Activated CD4-positive, alpha-beta T cell treated with anti-CD3 and anti-CD28 coated beads for 1 hour (primary cell): ENCODE data around the gene MBD2.
"Not testable (repeated sequence)": the region's sequence is repeated elsewhere in the genome, so short reads cannot be mapped to it uniquely, and the experiment has no call there.

Source experiments
- DNase-seq: peaks from one replicate; pipeline ENCODE4 v3.0.0-alpha.2; 2020

MBD2 gene

GRCh38 chr18:54224379-54225014, at the start of gene MBD2:
Gene MBD2 (minus strand): TSS chr18:54224669. CDS start chr18:54224559, 110 bp downstream.
- peak; percentile 89 for DNase-seq

- DNase-seq, result no peak
Observed at GRCh38 chr18:54269893-54270844, 45.7 kb upstream of the MBD2 start.

GRCh38 chr18:54268751-54269150, 44.3 kb upstream of the MBD2 start:
- no peak for DNase-seq

GRCh38 chr18:54267701-54268100, 43.2 kb upstream of the MBD2 start:
- DNase-seq, result no peak

- DNase-seq, result no peak
Observed at GRCh38 chr18:54263904-54264336, 39.5 kb upstream of the MBD2 start.

GRCh38 chr18:54261894-54262293, 37.4 kb upstream of the MBD2 start:
- DNase-seq, result no peak

- no peak for DNase-seq
Observed at GRCh38 chr18:54260396-54261072, 36.1 kb upstream of the MBD2 start.

GRCh38 chr18:54257818-54258217, 33.3 kb upstream of the MBD2 start:
- not testable (repeated sequence) for DNase-seq

GRCh38 chr18:54257015-54257414, 32.5 kb upstream of the MBD2 start:
- DNase-seq, result no peak

GRCh38 chr18:54255141-54255540, 30.7 kb upstream of the MBD2 start:
- no peak for DNase-seq

GRCh38 chr18:54254265-54254758, 29.8 kb upstream of the MBD2 start:
- DNase-seq, result no peak

GRCh38 chr18:54251606-54252390, 27.3 kb upstream of the MBD2 start:
- no peak for DNase-seq

GRCh38 chr18:54250846-54251261, 26.4 kb upstream of the MBD2 start:
- DNase-seq, result no peak

GRCh38 chr18:54247511-54248175, 23.2 kb upstream of the MBD2 start:
- DNase-seq, result no peak

- no peak for DNase-seq
Observed at GRCh38 chr18:54242327-54242726, 17.9 kb upstream of the MBD2 start.

GRCh38 chr18:54241483-54241882, 17.0 kb upstream of the MBD2 start:
- DNase-seq, result no peak

GRCh38 chr18:54240629-54241107, 16.2 kb upstream of the MBD2 start:
- DNase-seq, result no peak

- DNase-seq, result no peak
Observed at GRCh38 chr18:54239601-54240000, 15.1 kb upstream of the MBD2 start.

GRCh38 chr18:54239091-54239490, 14.6 kb upstream of the MBD2 start:
- DNase-seq, result no peak

GRCh38 chr18:54238173-54238936, 13.9 kb upstream of the MBD2 start:
- no peak for DNase-seq

GRCh38 chr18:54235871-54236270, 11.4 kb upstream of the MBD2 start:
- no peak for DNase-seq
